HUES6 (cell line): ENCODE measurements around the gene TMEM217.

ENCODE experiments used
- H3K27ac ChIP-seq: 2 replicates; pipeline ENCODE4 v1.7.0; 2013; ENCODE audit warnings: low read depth, mild to moderate bottlenecking, low read length, inconsistent platforms
- H3K27me3 ChIP-seq: 2 replicates; pipeline ENCODE4 v1.6.1; 2013; ENCODE audit warnings: low read length; ENCODE audit not compliant: control insufficient read depth, insufficient read depth
- H3K36me3 ChIP-seq: 2 replicates; pipeline ENCODE4 v1.6.1; 2013; ENCODE audit warnings: low read length; ENCODE audit not compliant: control insufficient read depth, insufficient read depth
- H3K4me1 ChIP-seq: 2 replicates; pipeline ENCODE4 v1.6.1; 2013; ENCODE audit warnings: low read length; ENCODE audit not compliant: control insufficient read depth, insufficient read depth
- H3K4me3 ChIP-seq: 2 replicates; pipeline ENCODE4 v1.5.1; 2013; ENCODE audit warnings: low read depth, low read length
- H3K9ac ChIP-seq: one replicate; pipeline ENCODE4 v1.6.1; 2013; ENCODE audit warnings: mild to moderate bottlenecking, low read length
- H3K9me3 ChIP-seq: 2 replicates; pipeline ENCODE4 v1.6.1; 2013; ENCODE audit warnings: low read depth, low read length; ENCODE audit not compliant: control insufficient read depth, insufficient read depth

TMEM217 gene

GRCh38 chr6:37260040-37260439 is 2.1 kb upstream of the TMEM217 start:
- H3K4me1 ChIP-seq, result peaks cover 19% of the 10 kb centered on the region
- no peak overlapping the region for H3K27ac ChIP-seq
- H3K9ac ChIP-seq, result no peak overlapping the region

GRCh38 chr6:37259191-37259590 is 1.2 kb upstream of the TMEM217 start:
- Histone ChIP-seq H3K27me3 (no peaks in the 10 kb centered on the region), H3K9ac (no peak overlapping the region), H3K36me3 (no peaks in the 10 kb centered on the region), H3K27ac (no peak overlapping the region), H3K4me1 (peaks cover 16% of the 10 kb centered on the region; the same call in 1 of the 2 replicates), H3K4me3 (peak overlapping the region; percentile 21; the same call in 1 of the 2 replicates), H3K9me3 (no peaks in the 10 kb centered on the region)

More at GRCh38 chr6:37260040-37260439, 2.1 kb upstream of the TMEM217 start:
- Histone ChIP-seq H3K4me3 (no peak overlapping the region), H3K9me3 (no peaks in the 10 kb centered on the region), H3K27me3 (no peaks in the 10 kb centered on the region), H3K36me3 (no peaks in the 10 kb centered on the region)

- peak overlapping the region; percentile 89 for H3K9ac ChIP-seq
Observed at GRCh38 chr6:37258405-37259105, 611 bp upstream of the TMEM217 start.

GRCh38 chr6:37257320-37257633 is 667 bp downstream of the TMEM217 start:
- peaks cover 10% of the 10 kb centered on the region; the same call in 1 of the 2 replicates for H3K4me1 ChIP-seq
- H3K36me3 ChIP-seq, result no peaks in the 10 kb centered on the region
- no peak overlapping the region for H3K9ac ChIP-seq
- H3K4me3 ChIP-seq, result peak overlapping the region; percentile 94
- no peak overlapping the region for H3K27ac ChIP-seq
- no peaks in the 10 kb centered on the region for H3K27me3 ChIP-seq
- no peaks in the 10 kb centered on the region for H3K9me3 ChIP-seq

More at GRCh38 chr6:37258405-37259105, 611 bp upstream of the TMEM217 start:
- Histone ChIP-seq H3K4me1 (peaks cover 10% of the 10 kb centered on the region; the same call in 1 of the 2 replicates), H3K27me3 (no peaks in the 10 kb centered on the region), H3K9me3 (no peaks in the 10 kb centered on the region), H3K4me3 (peak overlapping the region; percentile 94), H3K27ac (peak overlapping the region; percentile 72), H3K36me3 (no peaks in the 10 kb centered on the region)

GRCh38 chr6:37256692-37257319 is 1.1 kb downstream of the TMEM217 start:
- Histone ChIP-seq H3K27me3 (no peaks in the 10 kb centered on the region), H3K4me1 (peaks cover 10% of the 10 kb centered on the region; the same call in 1 of the 2 replicates), H3K36me3 (no peaks in the 10 kb centered on the region), H3K27ac (no peak overlapping the region), H3K9me3 (no peaks in the 10 kb centered on the region), H3K4me3 (peak overlapping the region; percentile 94), H3K9ac (no peak overlapping the region)

GRCh38 chr6:37254881-37255280 is 3.1 kb downstream of the TMEM217 start:
- H3K27ac ChIP-seq, result no peak overlapping the region
- peaks cover 10% of the 10 kb centered on the region; the same call in 1 of the 2 replicates for H3K4me1 ChIP-seq
- H3K4me3 ChIP-seq, result no peak overlapping the region
- no peak overlapping the region for H3K9ac ChIP-seq
- no peaks in the 10 kb centered on the region for H3K9me3 ChIP-seq
- H3K27me3 ChIP-seq, result no peaks in the 10 kb centered on the region
- H3K36me3 ChIP-seq, result no peaks in the 10 kb centered on the region

- Histone ChIP-seq H3K9me3 (no peaks in the 10 kb centered on the region), H3K27ac (no peak overlapping the region)
Observed at GRCh38 chr6:37253486-37254007, 4.4 kb downstream of the TMEM217 start.

GRCh38 chr6:37251211-37251780 is 6.6 kb downstream of the TMEM217 start:
- Histone ChIP-seq H3K4me1 (peaks cover 6% of the 10 kb centered on the region; the same call in 1 of the 2 replicates), H3K27ac (no peak overlapping the region), H3K36me3 (no peaks in the 10 kb centered on the region), H3K9ac (no peak overlapping the region), H3K4me3 (no peak overlapping the region), H3K9me3 (no peaks in the 10 kb centered on the region), H3K27me3 (peaks cover 4% of the 10 kb centered on the region)

More at GRCh38 chr6:37253486-37254007, 4.4 kb downstream of the TMEM217 start:
- Histone ChIP-seq H3K4me3 (no peak overlapping the region), H3K36me3 (no peaks in the 10 kb centered on the region), H3K9ac (no peak overlapping the region), H3K27me3 (peaks cover 4% of the 10 kb centered on the region; the same call in 1 of the 2 replicates), H3K4me1 (peaks cover 6% of the 10 kb centered on the region; the same call in 1 of the 2 replicates)

GRCh38 chr6:37244430-37245310 is 13.3 kb downstream of the TMEM217 start:
- Histone ChIP-seq H3K9me3 (no peaks in the 10 kb centered on the region), H3K27ac (no peak overlapping the region), H3K27me3 (peaks cover 4% of the 10 kb centered on the region), H3K4me3 (no peak overlapping the region), H3K4me1 (peaks cover 3% of the 10 kb centered on the region; the same call in 1 of the 2 replicates), H3K36me3 (no peaks in the 10 kb centered on the region), H3K9ac (no peak overlapping the region)

GRCh38 chr6:37243816-37244370 is 14.1 kb downstream of the TMEM217 start:
- H3K4me3 ChIP-seq, result no peak overlapping the region
- no peak overlapping the region for H3K9ac ChIP-seq
- H3K9me3 ChIP-seq, result no peaks in the 10 kb centered on the region
- H3K36me3 ChIP-seq, result no peaks in the 10 kb centered on the region
- H3K27me3 ChIP-seq, result peaks cover 3% of the 10 kb centered on the region
- no peak overlapping the region for H3K27ac ChIP-seq
- peaks cover 3% of the 10 kb centered on the region; the same call in 1 of the 2 replicates for H3K4me1 ChIP-seq
